22Rv1 (cell line): Measurements from ENCODE around the gene ITPRIP.

Experiments
- ZFX ChIP-seq: fragments of 450-650 bp; IDR thresholded peaks from 2 replicates; pipeline ENCODE4 v1.6.1; 2017; ENCODE audit warnings: antibody characterized with exemption, borderline replicate concordance
- TF ChIP-seq, protein P1 (sequence below): fragments of 450-650 bp; IDR thresholded peaks from 2 replicates; pipeline ENCODE4 v1.5.1; 2017; ENCODE audit warnings: mild to moderate bottlenecking

DNA sequence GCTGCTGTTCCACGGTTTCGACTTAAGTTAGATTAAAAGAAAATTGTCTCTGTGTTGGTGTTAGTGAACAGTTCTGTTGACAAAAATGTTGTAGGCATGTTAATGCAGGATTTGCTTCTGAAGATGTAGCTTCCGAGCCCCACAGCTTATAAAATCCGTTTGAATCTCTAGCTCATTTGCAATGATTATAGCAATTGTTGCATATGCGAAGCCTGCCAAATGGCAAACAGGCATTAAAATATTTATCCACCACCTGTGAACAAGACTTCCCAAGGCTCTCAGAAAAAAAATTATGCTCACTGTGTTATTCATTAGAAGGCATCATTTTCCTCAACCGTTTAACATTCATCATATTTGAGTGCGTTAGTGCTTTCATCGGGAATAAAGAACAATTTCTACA is 29.6 kb upstream of the ITPRIP start:
- TF ChIP-seq, protein P1, sequence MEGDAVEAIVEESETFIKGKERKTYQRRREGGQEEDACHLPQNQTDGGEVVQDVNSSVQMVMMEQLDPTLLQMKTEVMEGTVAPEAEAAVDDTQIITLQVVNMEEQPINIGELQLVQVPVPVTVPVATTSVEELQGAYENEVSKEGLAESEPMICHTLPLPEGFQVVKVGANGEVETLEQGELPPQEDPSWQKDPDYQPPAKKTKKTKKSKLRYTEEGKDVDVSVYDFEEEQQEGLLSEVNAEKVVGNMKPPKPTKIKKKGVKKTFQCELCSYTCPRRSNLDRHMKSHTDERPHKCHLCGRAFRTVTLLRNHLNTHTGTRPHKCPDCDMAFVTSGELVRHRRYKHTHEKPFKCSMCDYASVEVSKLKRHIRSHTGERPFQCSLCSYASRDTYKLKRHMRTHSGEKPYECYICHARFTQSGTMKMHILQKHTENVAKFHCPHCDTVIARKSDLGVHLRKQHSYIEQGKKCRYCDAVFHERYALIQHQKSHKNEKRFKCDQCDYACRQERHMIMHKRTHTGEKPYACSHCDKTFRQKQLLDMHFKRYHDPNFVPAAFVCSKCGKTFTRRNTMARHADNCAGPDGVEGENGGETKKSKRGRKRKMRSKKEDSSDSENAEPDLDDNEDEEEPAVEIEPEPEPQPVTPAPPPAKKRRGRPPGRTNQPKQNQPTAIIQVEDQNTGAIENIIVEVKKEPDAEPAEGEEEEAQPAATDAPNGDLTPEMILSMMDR, result no peak
- TF ChIP-seq ZFX, result no peak
